ENCODE measurements around the gene EXOC4. TPM values are rescaled to one million over a fixed set of nuclear protein-coding genes. Genes with fewer than 3 reads are reported as not detected.

EXOC4 gene
- total and polyA plus RNA-seq, 2 donors (not counting 3 experiments of a cell fraction or from before 2014, with no cell fraction given) = 20.3 to 73.1 TPM

DNA sequence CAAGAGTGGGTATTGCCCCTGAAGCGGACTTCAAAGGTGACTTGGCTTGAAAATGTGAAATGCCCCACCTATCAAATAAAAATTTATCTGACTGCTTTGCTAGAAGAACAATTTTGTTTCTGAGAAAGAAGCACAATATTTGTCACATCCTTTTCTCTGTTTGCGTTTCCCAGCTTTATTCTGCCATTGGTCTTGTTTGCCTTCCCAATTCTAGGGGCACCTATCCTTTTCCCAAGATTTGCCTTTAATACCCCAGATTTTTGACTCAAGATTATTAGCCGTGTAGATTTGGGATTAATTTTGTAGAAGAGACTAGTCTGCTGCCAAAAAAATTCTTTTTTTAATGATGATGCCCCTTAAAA, 764.0 kb downstream of the EXOC4 start:
- ChIA-PET POLR2A (no interaction called here), CTCF (interaction anchor here (1.2 kb wide), 1 partner anchor 581 kb away, joined by 3 read pairs; no protein-coding TSS in a partner anchor)
- Histone ChIP-seq H3K4me2 (ENCODE audit: insufficient read depth, low read length) (no peak overlapping the region), H4K20me1 (replicated peaks; ENCODE audit: control insufficient read depth, extremely low read depth, insufficient read depth, low read length) (no peaks in the 10 kb centered on the region), H3K4me3 (replicated peaks in 1 of 3; ENCODE audit: insufficient read depth in 1 of 3, low read depth in 1 of 3, low read length in 3 of 3) (no peak overlapping the region), H2AFZ (ENCODE audit: low read depth, low read length) (no peak overlapping the region), H3K9me3 (replicated peaks; ENCODE audit: control insufficient read depth, insufficient read depth, low read length) (no peaks in the 10 kb centered on the region), H3K27ac (ENCODE audit: insufficient read depth, low read depth, low read length) (no peak overlapping the region), H3K27me3 (ENCODE audit: control insufficient read depth in 2 of 2, insufficient read depth in 2 of 2, low read length in 2 of 2) (no peaks in the 10 kb centered on the region), H3K79me2 (ENCODE audit: control insufficient read depth, insufficient read depth, low read length) (no peaks in the 10 kb centered on the region), H3K9me1 (replicated peaks; ENCODE audit: control insufficient read depth, extremely low read depth, insufficient read depth, low read length) (no peaks in the 10 kb centered on the region), H3K36me3 (ENCODE audit: control insufficient read depth in 2 of 2, extremely low read depth in 1 of 2, insufficient read depth in 2 of 2, low read length in 2 of 2) (no peaks in the 10 kb centered on the region), H3K9ac (replicated peaks; ENCODE audit: extremely low read depth, insufficient read depth, low read length) (no peak overlapping the region), H3K4me1 (ENCODE audit: control insufficient read depth, extremely low read depth, insufficient read depth, low read length) (no peaks in the 10 kb centered on the region)
- FAIRE-seq (no peak), DNase-seq (ENCODE audit: low read depth, low spot score) (no peak)
- no TSS peak for BruUV-seq (replicated peaks)
- dilution Hi-C loops (cut with MboI; ENCODE audit: extremely low pct_ligation_motif_present, low sequenced_read_pairs) = no loop called here
- TF ChIP-seq POLR2AphosphoS5 (IDR thresholded peaks at IDR 0.05; ENCODE audit: insufficient read depth, low read depth, low read length) = no peak
- intact Hi-C loops (cut with micrococcal nuclease) = loop anchor here (1.0 to 10.0 kb wide), 3 partner anchors 581 to 1302 kb away; no protein-coding TSS in a partner anchor

DNA sequence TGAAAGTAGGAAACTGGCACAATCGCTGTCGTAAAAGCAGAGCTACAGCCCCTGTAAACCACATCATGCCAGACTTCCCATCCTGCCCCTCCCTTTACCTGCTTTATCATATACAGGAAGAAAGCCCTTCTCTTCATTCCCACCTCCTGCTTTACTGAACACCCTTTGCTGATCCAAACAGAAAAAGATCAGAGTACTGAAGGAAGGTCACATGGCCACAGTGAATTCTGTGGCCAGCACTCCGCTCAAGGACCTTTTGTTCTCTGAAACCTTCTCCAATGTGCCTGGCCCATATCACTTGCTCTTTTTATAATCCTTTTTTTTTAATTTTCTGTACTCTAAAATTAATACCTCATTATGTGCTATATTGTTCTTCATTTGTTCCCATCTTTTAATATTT, 765.4 kb downstream of the EXOC4 start:
- DNase-seq (ENCODE audit: low read depth, low spot score) (no peak), FAIRE-seq (no peak)
- Histone ChIP-seq H4K20me1 (replicated peaks; ENCODE audit: control insufficient read depth, extremely low read depth, insufficient read depth, low read length) (no peaks in the 10 kb centered on the region), H3K27ac (ENCODE audit: insufficient read depth, low read depth, low read length) (no peak overlapping the region), H3K9me3 (replicated peaks; ENCODE audit: control insufficient read depth, insufficient read depth, low read length) (no peaks in the 10 kb centered on the region), H3K4me1 (ENCODE audit: control insufficient read depth, extremely low read depth, insufficient read depth, low read length) (no peaks in the 10 kb centered on the region), H3K27me3 (ENCODE audit: control insufficient read depth in 2 of 2, insufficient read depth in 2 of 2, low read length in 2 of 2) (no peaks in the 10 kb centered on the region), H3K4me3 (replicated peaks in 1 of 3; ENCODE audit: insufficient read depth in 1 of 3, low read depth in 1 of 3, low read length in 3 of 3) (no peak overlapping the region), H3K9ac (replicated peaks; ENCODE audit: extremely low read depth, insufficient read depth, low read length) (no peak overlapping the region), H3K36me3 (ENCODE audit: control insufficient read depth in 2 of 2, extremely low read depth in 1 of 2, insufficient read depth in 2 of 2, low read length in 2 of 2) (no peaks in the 10 kb centered on the region), H2AFZ (ENCODE audit: low read depth, low read length) (no peak overlapping the region), H3K4me2 (ENCODE audit: insufficient read depth, low read length) (no peak overlapping the region), H3K9me1 (replicated peaks; ENCODE audit: control insufficient read depth, extremely low read depth, insufficient read depth, low read length) (no peaks in the 10 kb centered on the region), H3K79me2 (ENCODE audit: control insufficient read depth, insufficient read depth, low read length) (no peaks in the 10 kb centered on the region)
- dilution Hi-C loops (cut with MboI; ENCODE audit: extremely low pct_ligation_motif_present, low sequenced_read_pairs) (no loop called here), intact Hi-C loops (cut with micrococcal nuclease) (loop anchor here (10.0 kb wide), 2 partner anchors 654 to 1304 kb away; no protein-coding TSS in a partner anchor)
- ChIA-PET CTCF (interaction anchor here (1.2 kb wide), 1 partner anchor 34 kb away, joined by 3 read pairs; no protein-coding TSS in a partner anchor), POLR2A (no interaction called here)
- no TSS peak for BruUV-seq (replicated peaks)
- TF ChIP-seq GATA2 (IDR thresholded peaks at IDR 0.05; ENCODE audit: insufficient read depth, insufficient read length, low read depth, low read length) = no peak
- TF ChIP-seq MYC (IDR thresholded peaks at IDR 0.05; ENCODE audit: low read depth, low read length) = no peak
- TF ChIP-seq POLR2A (IDR thresholded peaks at IDR 0.05; ENCODE audit: low read depth, low read length) = no peak
- TF ChIP-seq, protein P1, sequence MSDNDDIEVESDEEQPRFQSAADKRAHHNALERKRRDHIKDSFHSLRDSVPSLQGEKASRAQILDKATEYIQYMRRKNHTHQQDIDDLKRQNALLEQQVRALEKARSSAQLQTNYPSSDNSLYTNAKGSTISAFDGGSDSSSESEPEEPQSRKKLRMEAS (IDR thresholded peaks at IDR 0.05; ENCODE audit: insufficient read depth, insufficient read length) = no peak
